MCF 10A (cell line): ENCODE measurements around the gene FAM217B. TPM values are rescaled to one million over a fixed set of nuclear protein-coding genes. Genes with fewer than 3 reads are reported as not detected.

Source experiments
- BruUV-seq: library from RNA; stranded (reverse); fragments of 400-500 nt; replicated peaks from 2 replicates; lab custom pipeline; 2021; lab: Mats Ljungman, UMichigan
- CTCF ChIA-PET: fragments of 300-600 bp; sonication (Branson Sonifier 250); formaldehyde crosslinking; extraction: SDS; loops from one replicate; lab custom pipeline; 2021; ENCODE audit warnings: antibody characterized with exemption, inconsistent platforms; lab: Yijun Ruan, JAX
- POLR2A ChIA-PET: fragments of 300-600, 350-650 bp; sonication (Branson Sonifier 250); formaldehyde crosslinking; extraction: SDS; loops from one replicate; lab custom pipeline; 2020; ENCODE audit warnings: antibody characterized with exemption, inconsistent platforms; lab: Yijun Ruan, JAX
- DNase-seq: peaks from one replicate; pipeline ENCODE4 v3.0.0-alpha.2; 2018; ENCODE audit not compliant: unreplicated experiment
- H3K27ac Mint-ChIP-seq: one replicate; pipeline ENCODE4 v1.8.0; 2022; ENCODE audit warnings: mild to moderate bottlenecking, low read depth, mixed read lengths; ENCODE audit not compliant: unreplicated experiment
- H3K27me3 Mint-ChIP-seq: one replicate; pipeline ENCODE4 v1.8.0; 2022; ENCODE audit warnings: mixed read lengths; ENCODE audit not compliant: insufficient read depth, unreplicated experiment
- H3K36me3 Mint-ChIP-seq: one replicate; pipeline ENCODE4 v1.8.0; 2022; ENCODE audit warnings: mild to moderate bottlenecking, moderate library complexity, mixed read lengths; ENCODE audit not compliant: insufficient read depth, unreplicated experiment
- H3K4me1 Mint-ChIP-seq: one replicate; pipeline ENCODE4 v1.8.0; 2022; ENCODE audit warnings: mixed read lengths; ENCODE audit not compliant: insufficient read depth, unreplicated experiment
- H3K4me3 Mint-ChIP-seq: one replicate; pipeline ENCODE4 v1.8.0; 2022; ENCODE audit warnings: mild to moderate bottlenecking, moderate library complexity, mixed read lengths; ENCODE audit not compliant: unreplicated experiment
- H3K9me3 Mint-ChIP-seq: one replicate; pipeline ENCODE4 v1.8.0; 2022; ENCODE audit warnings: mixed read lengths; ENCODE audit not compliant: unreplicated experiment
- intact Hi-C: fragments of 100-400 bp; cut with micrococcal nuclease; formaldehyde crosslinking; loops from 2 replicates; pipeline ENCODE4 v1.14.1; 2022
- total RNA-seq: library from RNA; stranded (reverse); gene quantifications from 2 replicates; pipeline ENCODE4 v1.2.3, GENCODE V29; 2022
- TF ChIP-seq, protein P1 (sequence below): fragments of 200-600 bp; IDR thresholded peaks from one replicate; pipeline ENCODE4 v1.8.0; 2022; ENCODE audit warnings: antibody characterized with exemption, mild to moderate bottlenecking; ENCODE audit not compliant: unreplicated experiment

FAM217B gene
- total RNA-seq, 1 experiment from 2014 or later = 5.6 TPM

DNA sequence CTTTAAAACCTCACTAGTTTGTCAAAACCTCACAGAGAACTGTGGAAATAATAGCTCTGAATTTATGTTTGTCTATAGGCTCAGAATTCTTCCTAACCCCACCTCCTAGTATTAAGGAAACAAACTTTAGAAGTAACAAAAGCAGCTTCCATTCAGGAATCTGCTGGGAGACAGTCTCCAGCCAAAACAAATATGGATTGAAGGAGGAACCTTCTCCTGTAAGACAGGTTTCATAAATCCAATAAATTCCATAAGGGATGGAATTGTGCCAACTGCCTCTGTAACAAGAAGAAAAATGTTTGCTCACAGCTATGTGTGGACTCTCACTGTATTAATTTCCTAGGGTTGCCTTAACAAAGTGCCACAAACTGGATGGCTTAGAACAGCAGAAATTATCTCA, 14.3 kb upstream of the FAM217B start:
- DNase-seq = peak; percentile 16

DNA sequence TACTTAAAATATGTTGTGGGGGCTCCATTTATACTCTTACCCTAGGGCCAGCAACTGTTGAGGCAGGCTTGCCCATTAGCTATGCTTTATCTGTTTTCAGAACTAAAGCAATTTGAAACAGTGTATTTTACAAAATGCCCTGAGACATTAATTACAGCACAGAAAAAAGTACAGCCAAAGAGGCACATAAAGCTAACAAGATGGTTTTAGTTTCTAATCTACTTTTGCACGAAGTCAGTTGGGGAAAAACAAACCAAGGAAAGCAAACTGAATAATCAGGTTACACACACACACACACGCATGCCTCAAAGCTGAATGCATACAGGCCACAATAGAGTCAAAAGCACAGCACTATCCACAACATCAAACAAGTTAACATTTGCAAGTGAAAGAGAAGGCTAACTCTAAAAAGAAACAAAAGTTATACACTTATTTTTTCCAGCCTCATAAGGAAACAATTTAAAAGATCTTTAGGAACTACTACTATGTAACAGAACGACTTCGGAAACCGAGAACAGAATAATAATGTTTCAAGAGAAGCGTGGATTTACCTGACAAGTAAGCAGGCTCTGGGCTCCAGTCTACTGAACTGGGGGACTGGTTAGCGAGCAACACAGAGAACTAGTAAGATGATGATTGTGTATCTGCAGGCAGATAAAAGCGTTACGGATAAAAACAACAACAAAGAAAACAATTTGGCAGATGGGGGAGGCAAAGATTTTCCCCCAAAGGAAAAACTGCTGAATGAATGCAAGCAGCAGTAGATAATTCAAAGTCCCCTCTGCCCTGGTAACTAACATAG, 8.5 kb upstream of the FAM217B start:
- H3K27ac Mint-ChIP-seq = no peak overlapping the region
- BruUV-seq = no TSS peak
- CTCF ChIA-PET = interaction anchor here (0.5 to 1.1 kb wide), 2 partner anchors 8 to 92 kb away, joined by 3 to 4 read pairs; partner anchors contain the start of genes FAM217B and PPP1R3D
- TF ChIP-seq, protein P1, sequence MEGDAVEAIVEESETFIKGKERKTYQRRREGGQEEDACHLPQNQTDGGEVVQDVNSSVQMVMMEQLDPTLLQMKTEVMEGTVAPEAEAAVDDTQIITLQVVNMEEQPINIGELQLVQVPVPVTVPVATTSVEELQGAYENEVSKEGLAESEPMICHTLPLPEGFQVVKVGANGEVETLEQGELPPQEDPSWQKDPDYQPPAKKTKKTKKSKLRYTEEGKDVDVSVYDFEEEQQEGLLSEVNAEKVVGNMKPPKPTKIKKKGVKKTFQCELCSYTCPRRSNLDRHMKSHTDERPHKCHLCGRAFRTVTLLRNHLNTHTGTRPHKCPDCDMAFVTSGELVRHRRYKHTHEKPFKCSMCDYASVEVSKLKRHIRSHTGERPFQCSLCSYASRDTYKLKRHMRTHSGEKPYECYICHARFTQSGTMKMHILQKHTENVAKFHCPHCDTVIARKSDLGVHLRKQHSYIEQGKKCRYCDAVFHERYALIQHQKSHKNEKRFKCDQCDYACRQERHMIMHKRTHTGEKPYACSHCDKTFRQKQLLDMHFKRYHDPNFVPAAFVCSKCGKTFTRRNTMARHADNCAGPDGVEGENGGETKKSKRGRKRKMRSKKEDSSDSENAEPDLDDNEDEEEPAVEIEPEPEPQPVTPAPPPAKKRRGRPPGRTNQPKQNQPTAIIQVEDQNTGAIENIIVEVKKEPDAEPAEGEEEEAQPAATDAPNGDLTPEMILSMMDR = no peak
- no peaks in the 10 kb centered on the region for H3K9me3 Mint-ChIP-seq
- peak overlapping the region; percentile 14 for H3K4me3 Mint-ChIP-seq
- POLR2A ChIA-PET = interaction anchor here (1.5 kb wide), 1 partner anchor 9 kb away, joined by 13 read pairs; the partner anchor contains the start of genes FAM217B and PPP1R3D
- peaks cover 12% of the 10 kb centered on the region for H3K27me3 Mint-ChIP-seq
- no peak for DNase-seq
- no peaks in the 10 kb centered on the region for H3K4me1 Mint-ChIP-seq
- no peaks in the 10 kb centered on the region for H3K36me3 Mint-ChIP-seq
- intact Hi-C loops = no loop called here

More for the DNA sequence above, 14.3 kb upstream of the FAM217B start:
- no TSS peak for BruUV-seq
- H3K27me3 Mint-ChIP-seq = peaks cover 12% of the 10 kb centered on the region
- ChIA-PET CTCF (interaction anchor here (0.6 to 2.3 kb wide), 4 partner anchors 9 to 143 kb away, joined by 3 to 7 read pairs (median 4); no protein-coding TSS in a partner anchor), POLR2A (interaction anchor here (0.6 to 2.8 kb wide), 2 partner anchors 15 to 46 kb away, joined by 4 to 17 read pairs; partner anchors contain the start of genes FAM217B and PPP1R3D)
- H3K27ac Mint-ChIP-seq = no peak overlapping the region
- no peaks in the 10 kb centered on the region for H3K36me3 Mint-ChIP-seq
- H3K4me1 Mint-ChIP-seq = no peaks in the 10 kb centered on the region
- intact Hi-C loops = no loop called here
- no peak overlapping the region for H3K4me3 Mint-ChIP-seq
- no peaks in the 10 kb centered on the region for H3K9me3 Mint-ChIP-seq
- TF ChIP-seq, protein P1 = no peak

DNA sequence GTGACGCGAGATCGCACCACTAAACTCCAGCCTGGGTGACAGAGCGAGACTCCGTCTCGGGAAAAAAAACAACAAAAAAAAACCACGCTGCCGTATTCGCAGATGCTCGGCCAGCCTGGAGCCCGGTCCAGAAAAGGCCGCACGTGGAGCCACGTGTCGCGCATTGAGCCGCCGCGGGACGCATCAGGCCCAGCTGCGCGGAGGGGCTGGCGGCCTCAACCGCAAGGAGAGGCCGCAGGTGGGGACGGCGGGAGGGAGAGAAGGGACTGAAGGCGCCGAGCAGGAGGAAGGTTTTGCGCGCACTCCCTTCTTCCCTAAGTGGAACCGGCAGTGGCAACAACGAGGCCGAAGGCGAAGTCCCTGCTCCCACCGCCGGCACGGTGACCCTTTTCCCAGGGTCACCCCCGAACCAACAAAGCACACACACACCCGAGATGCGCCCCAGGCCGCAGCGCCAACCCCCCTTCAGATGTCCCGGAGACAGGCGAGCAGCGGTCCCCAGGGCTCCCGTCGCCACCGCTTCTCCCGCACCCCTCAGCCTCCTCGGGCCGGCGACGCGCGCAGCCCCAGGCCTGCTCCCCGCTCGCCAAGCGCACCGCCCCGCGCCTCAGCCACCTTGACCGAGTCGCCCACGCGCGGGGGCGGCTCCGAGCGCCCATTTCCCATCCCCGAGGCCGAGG, 7.4 kb upstream of the FAM217B start:
- ChIA-PET CTCF (interaction anchor here (0.5 to 2.2 kb wide), 2 partner anchors 39 to 91 kb away, joined by 3 to 14 read pairs; no protein-coding TSS in a partner anchor), POLR2A (no interaction called here)
- Mint-ChIP-seq H3K36me3 (no peaks in the 10 kb centered on the region), H3K4me1 (peaks cover 5% of the 10 kb centered on the region), H3K27ac (no peak overlapping the region), H3K27me3 (peaks cover 12% of the 10 kb centered on the region), H3K9me3 (no peaks in the 10 kb centered on the region), H3K4me3 (peak overlapping the region; percentile 14)
- TF ChIP-seq, protein P1 = no peak
- BruUV-seq = no TSS peak
- intact Hi-C loops = no loop called here
- no peak for DNase-seq

DNA sequence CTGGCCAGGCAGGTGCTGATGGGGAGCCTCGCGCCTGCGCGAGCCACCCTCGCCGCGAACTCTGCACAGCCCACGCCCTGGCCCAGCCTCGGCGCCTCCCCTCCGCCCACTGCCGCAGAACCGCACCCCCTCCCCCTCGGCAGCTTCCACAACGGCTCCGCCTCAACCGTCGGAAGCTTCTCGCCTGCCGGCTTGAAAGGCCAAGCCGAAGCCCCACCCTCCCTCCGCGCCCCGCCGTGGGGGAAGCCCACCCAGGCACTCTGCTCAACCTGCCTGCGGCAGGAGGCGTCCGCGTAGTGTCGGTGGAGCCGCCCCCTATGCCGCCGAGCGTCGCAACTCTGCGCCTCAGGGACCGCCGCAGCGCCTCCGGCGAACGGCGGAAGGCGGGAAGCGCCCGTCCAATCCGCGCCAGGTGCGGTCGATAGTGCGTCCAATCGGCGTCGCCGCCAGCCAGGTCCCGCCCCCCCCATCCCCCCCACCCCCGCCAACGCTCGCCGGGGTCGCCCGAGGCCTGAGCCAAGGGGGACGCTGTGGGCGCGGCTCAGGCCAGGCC, 6.8 kb upstream of the FAM217B start, which contains the start of gene SYCP2:
TSS of gene SYCP2 (minus strand) at position 342 of the 553 bp plus-strand sequence. CDS start 11,224 bp downstream, outside the sequence.
- peaks cover 10% of the 10 kb centered on the region for H3K4me1 Mint-ChIP-seq
- no TSS peak for BruUV-seq
- intact Hi-C loops = no loop called here
- TF ChIP-seq, protein P1 = no peak
- POLR2A ChIA-PET = no interaction called here
- no peak within 1 kb of the TSS for H3K27ac Mint-ChIP-seq
- peaks cover 11% of the 10 kb centered on the region for H3K27me3 Mint-ChIP-seq
- CTCF ChIA-PET = interaction anchor here (0.5 to 4.1 kb wide), 18 partner anchors 11 to 547 kb away, joined by 3 to 27 read pairs (median 6); no protein-coding TSS in a partner anchor
- no peaks in the 10 kb centered on the region for H3K9me3 Mint-ChIP-seq
- H3K4me3 Mint-ChIP-seq = peak within 1 kb of the TSS; percentile 70
- no peak for DNase-seq
- H3K36me3 Mint-ChIP-seq = no peaks in the 10 kb centered on the region
